ENCODE data around the gene TNKS1BP1.

DNA sequence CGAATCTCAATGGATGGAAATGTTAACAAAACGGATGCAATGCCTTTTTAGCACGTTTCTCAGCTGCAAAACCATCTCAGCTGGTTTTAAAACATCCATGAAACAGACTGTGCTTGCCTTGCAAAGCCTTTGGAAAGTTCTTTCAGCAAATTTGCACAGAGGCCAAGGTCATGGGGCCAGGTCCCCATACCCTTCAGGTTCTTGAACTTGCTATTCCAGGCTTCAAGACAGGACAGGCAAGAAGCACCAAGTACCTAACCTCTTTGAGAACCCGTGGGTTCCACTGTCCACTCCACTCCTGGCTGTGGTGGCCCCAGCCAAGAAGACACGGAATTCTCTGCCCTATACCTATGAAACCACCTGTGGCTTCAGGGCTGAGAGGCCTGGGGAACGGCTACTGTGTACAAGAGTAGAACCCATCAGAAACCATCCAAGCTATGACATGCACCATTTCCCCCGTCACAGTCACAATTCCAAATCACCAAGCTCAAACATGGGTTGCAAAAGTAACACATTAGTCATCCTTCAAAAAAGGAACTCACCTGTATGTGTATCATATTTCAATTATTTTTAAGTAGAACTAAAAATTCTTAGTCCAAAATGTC lies 17.0 kb downstream of the TNKS1BP1 start:
- no peak for TF ChIP-seq POLR2AphosphoS5 (IDR thresholded peaks at IDR 0.05)
- TF ChIP-seq POLR2A (IDR thresholded peaks at IDR 0.05) = no peak
- TF ChIP-seq, protein P1, sequence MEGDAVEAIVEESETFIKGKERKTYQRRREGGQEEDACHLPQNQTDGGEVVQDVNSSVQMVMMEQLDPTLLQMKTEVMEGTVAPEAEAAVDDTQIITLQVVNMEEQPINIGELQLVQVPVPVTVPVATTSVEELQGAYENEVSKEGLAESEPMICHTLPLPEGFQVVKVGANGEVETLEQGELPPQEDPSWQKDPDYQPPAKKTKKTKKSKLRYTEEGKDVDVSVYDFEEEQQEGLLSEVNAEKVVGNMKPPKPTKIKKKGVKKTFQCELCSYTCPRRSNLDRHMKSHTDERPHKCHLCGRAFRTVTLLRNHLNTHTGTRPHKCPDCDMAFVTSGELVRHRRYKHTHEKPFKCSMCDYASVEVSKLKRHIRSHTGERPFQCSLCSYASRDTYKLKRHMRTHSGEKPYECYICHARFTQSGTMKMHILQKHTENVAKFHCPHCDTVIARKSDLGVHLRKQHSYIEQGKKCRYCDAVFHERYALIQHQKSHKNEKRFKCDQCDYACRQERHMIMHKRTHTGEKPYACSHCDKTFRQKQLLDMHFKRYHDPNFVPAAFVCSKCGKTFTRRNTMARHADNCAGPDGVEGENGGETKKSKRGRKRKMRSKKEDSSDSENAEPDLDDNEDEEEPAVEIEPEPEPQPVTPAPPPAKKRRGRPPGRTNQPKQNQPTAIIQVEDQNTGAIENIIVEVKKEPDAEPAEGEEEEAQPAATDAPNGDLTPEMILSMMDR (IDR thresholded peaks at IDR 0.05) = no peak
- no peak for TF ChIP-seq EP300 (IDR thresholded peaks at IDR 0.05; ENCODE audit: low read depth)

Data from transverse colon (tissue), 4 donors.